HepG2 (cell line): ENCODE results near the gene MYOCOS. TPM values are rescaled to one million over a fixed set of nuclear protein-coding genes. Genes with fewer than 3 reads are reported as not detected.

Experiments
- ASH2L ChIP-seq: fragments of 300-600, 200-600 bp; sonication (generic); IDR thresholded peaks from 2 replicates; pipeline ENCODE4 v1.7.0; 2017; ENCODE audit warnings: low read depth, mild to moderate bottlenecking, moderate library complexity, mixed read lengths, low read length; ENCODE audit not compliant: insufficient read length
- DMAP1 ChIP-seq: IDR thresholded peaks from 2 replicates; pipeline ENCODE4 v1.6.1; 2016
- ELF3 ChIP-seq: IDR thresholded peaks from 2 replicates; pipeline ENCODE4 v1.6.1; 2016; ENCODE audit warnings: missing genetic modification reagents, missing compliant biosample characterization
- FOXA3 ChIP-seq: IDR thresholded peaks from 2 replicates; pipeline ENCODE4 v1.6.1; 2016; ENCODE audit warnings: missing genetic modification reagents, missing compliant biosample characterization
- GATAD2A ChIP-seq: IDR thresholded peaks from 2 replicates; pipeline ENCODE4 v1.6.1; 2016
- GTF2F1 ChIP-seq: fragments of 150-350 bp; IDR thresholded peaks from 2 replicates; pipeline ENCODE4 v1.6.1; 2014; ENCODE audit warnings: low read length
- KAT7 ChIP-seq: IDR thresholded peaks from 2 replicates; pipeline ENCODE4 v1.6.1; 2018; ENCODE audit warnings: borderline replicate concordance, missing compliant biosample characterization
- KDM1A ChIP-seq: IDR thresholded peaks from 2 replicates; pipeline ENCODE4 v1.6.1; 2016; ENCODE audit warnings: missing compliant biosample characterization
- MYPOP ChIP-seq: sonication (generic); formaldehyde crosslinking; IDR thresholded peaks from 2 replicates; pipeline ENCODE4 v1.8.1; 2023; ENCODE audit warnings: mild to moderate bottlenecking, moderate library complexity, missing genetic modification reagents
- NR2F6 ChIP-seq, 2 experiments: IDR thresholded peaks; 2 replicates each; pipeline ENCODE4 v1.6.1; 2016; ENCODE audit warnings: antibody characterized with exemption in 1 of 2, mild to moderate bottlenecking in 1 of 2
- TBX2 ChIP-seq: sonication (generic); formaldehyde crosslinking; IDR thresholded peaks from 2 replicates; pipeline ENCODE4 v1.5.0; 2020; ENCODE audit warnings: missing genetic modification reagents, mild to moderate bottlenecking, borderline replicate concordance
- YEATS2 ChIP-seq: sonication (generic); formaldehyde crosslinking; IDR thresholded peaks from 2 replicates; pipeline ENCODE4 v1.4.0; 2020; ENCODE audit warnings: missing genetic modification reagents, borderline replicate concordance
- ZHX1 ChIP-seq: sonication (generic); formaldehyde crosslinking; IDR thresholded peaks from 2 replicates; pipeline ENCODE4 v1.8.1; 2022; ENCODE audit warnings: low read depth, mild to moderate bottlenecking, missing genetic modification reagents
- ZKSCAN1 ChIP-seq: fragments of 150-350 bp; IDR thresholded peaks from 2 replicates; pipeline ENCODE4 v1.6.1; 2014; ENCODE audit warnings: low read length
- ZMYM2 ChIP-seq: sonication (generic); formaldehyde crosslinking; IDR thresholded peaks from 2 replicates; pipeline ENCODE4 v1.8.0; 2022; ENCODE audit warnings: mild to moderate bottlenecking, missing genetic modification reagents
- ZNF180 ChIP-seq: sonication (generic); formaldehyde crosslinking; IDR thresholded peaks from 2 replicates; pipeline ENCODE4 v1.4.0; 2020; ENCODE audit warnings: low read depth, missing genetic modification reagents, borderline replicate concordance
- ZNF501 ChIP-seq: sonication (generic); formaldehyde crosslinking; IDR thresholded peaks from 2 replicates; pipeline ENCODE4 v1.5.1; 2020; ENCODE audit warnings: mild to moderate bottlenecking, moderate library complexity, missing genetic modification reagents
- ZNF629 ChIP-seq: sonication (generic); formaldehyde crosslinking; conservative IDR thresholded peaks from 2 replicates; pipeline ENCODE4 v1.5.0; 2020; ENCODE audit warnings: missing genetic modification reagents
- ZNF7 ChIP-seq: IDR thresholded peaks from 2 replicates; pipeline ENCODE4 v1.6.1; 2016; ENCODE audit warnings: missing biosample characterization, missing genetic modification reagents
- ZNF788 ChIP-seq: sonication (generic); formaldehyde crosslinking; IDR thresholded peaks from 2 replicates; pipeline ENCODE4 v1.5.0; 2020; ENCODE audit warnings: mild to moderate bottlenecking, missing genetic modification reagents, borderline replicate concordance
- polyA plus RNA-seq, 8 experiments: library from polyadenylated mRNA; depleted of rRNA in 3 of 8; stranded (reverse) in 7 of 8; unstranded in 1 of 8; fragments of >200 nt; fragmentation: Illumina TruSeq in 4 of 8; extraction: Trizol in 4 of 8; gene quantifications; 2 replicates each; pipeline versions ENCODE4 v1.2.1 to v1.2.3, GENCODE V29; 2011 to 2016; ENCODE audit warnings: low read depth in 4 of 8, missing spikeins in 1 of 8, mixed read lengths in 1 of 8; ENCODE audit not compliant: insufficient read depth in 1 of 8
- total RNA-seq, 5 experiments: library from RNA; depleted of rRNA; stranded (reverse); fragments of >200 nt; fragmentation: Illumina TruSeq; extraction: Trizol; gene quantifications; 2 replicates each; pipeline ENCODE4 v1.2.3, GENCODE V29; 2016; ENCODE audit warnings: low read depth in 1 of 5
- TF ChIP-seq, protein P1 (sequence below): sonication (generic); formaldehyde crosslinking; IDR thresholded peaks from 2 replicates; pipeline ENCODE4 v1.5.1; 2020; ENCODE audit warnings: mild to moderate bottlenecking, missing genetic modification reagents

MYOCOS gene
- total and polyA plus RNA-seq, 2 of the 13 experiments (the other 11 are each of a cell fraction or from before 2014, with no cell fraction given) = not detected

- TF ChIP-seq ZHX1 (CRISPR knock-in tag) (0 out of 2 replicates have a peak, but pooled peaks have one; percentile 33), KAT7 (CRISPR knock-in tag) (no peak), GTF2F1 (0 out of 2 replicates have a peak, but pooled peaks have one; percentile 17), GATAD2A (0 out of 2 replicates have a peak, but pooled peaks have one; percentile 32), DMAP1 (0 out of 2 replicates have a peak, but pooled peaks have one; percentile 30), ZMYM2 (CRISPR knock-in tag) (no peak), NR2F6 (IDR thresholded peaks at IDR 0.05) (no peak), NR2F6 (CRISPR knock-in tag; IDR thresholded peaks at IDR 0.05) (0 out of 2 replicates have a peak, but pooled peaks have one; percentile 13), KDM1A (CRISPR knock-in tag) (0 out of 2 replicates have a peak, but pooled peaks have one; percentile 41), ZNF180 (CRISPR knock-in tag) (no peak), ELF3 (peak; percentile 58; the same call in 1 of the 2 replicates), ZNF501 (CRISPR knock-in tag) (no peak), ZNF7 (CRISPR knock-in tag) (no peak), TBX2 (0 out of 2 replicates have a peak, but pooled peaks have one; percentile 33), ASH2L (peak; percentile 45), FOXA3 (CRISPR knock-in tag) (no peak), MYPOP (no peak; the same call in 1 of the 2 replicates), ZNF788 (peak; percentile 63; the same call in 1 of the 2 replicates), ZKSCAN1 (0 out of 2 replicates have a peak, but pooled peaks have one; percentile 13), ZNF629 (CRISPR knock-in tag) (no peak), YEATS2 (peak; percentile 44; the same call in 1 of the 2 replicates)
- TF ChIP-seq, protein P1, sequence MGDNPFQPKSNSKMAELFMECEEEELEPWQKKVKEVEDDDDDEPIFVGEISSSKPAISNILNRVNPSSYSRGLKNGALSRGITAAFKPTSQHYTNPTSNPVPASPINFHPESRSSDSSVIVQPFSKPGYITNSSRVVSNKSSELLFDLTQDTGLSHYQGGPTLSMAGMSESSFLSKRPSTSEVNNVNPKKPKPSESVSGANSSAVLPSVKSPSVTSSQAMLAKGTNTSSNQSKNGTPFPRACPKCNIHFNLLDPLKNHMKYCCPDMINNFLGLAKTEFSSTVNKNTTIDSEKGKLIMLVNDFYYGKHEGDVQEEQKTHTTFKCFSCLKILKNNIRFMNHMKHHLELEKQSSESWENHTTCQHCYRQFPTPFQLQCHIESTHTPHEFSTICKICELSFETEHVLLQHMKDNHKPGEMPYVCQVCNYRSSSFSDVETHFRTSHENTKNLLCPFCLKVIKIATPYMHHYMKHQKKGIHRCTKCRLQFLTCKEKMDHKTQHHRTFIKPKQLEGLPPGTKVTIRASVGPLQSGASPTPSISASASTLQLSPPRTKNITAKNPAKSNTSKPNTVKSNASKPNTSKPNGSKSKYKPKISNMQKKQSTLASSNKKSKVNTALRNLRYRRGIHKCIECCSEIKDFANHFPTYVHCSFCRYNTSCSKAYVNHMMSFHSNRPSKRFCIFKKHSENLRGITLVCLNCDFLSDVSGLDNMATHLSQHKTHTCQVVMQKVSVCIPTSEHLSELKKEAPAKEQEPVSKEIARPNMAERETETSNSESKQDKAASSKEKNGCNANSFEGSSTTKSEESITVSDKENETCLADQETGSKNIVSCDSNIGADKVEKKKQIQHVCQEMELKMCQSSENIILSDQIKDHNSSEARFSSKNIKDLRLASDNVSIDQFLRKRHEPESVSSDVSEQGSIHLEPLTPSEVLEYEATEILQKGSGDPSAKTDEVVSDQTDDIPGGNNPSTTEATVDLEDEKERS (CRISPR knock-in tag) = no peak
Observed at GRCh38 chr1:171644805-171645483, 22.9 kb downstream of the MYOCOS start (continued).
